SJCRH30 (cell line): ENCODE results near the gene MICAL3. TPM values are rescaled to one million over a fixed set of nuclear protein-coding genes. Genes with fewer than 3 reads are reported as not detected.

Experiments
- DNase-seq, 2 experiments: peaks; one replicate each; pipeline ENCODE4 v3.0.0-alpha.2; 2015 to 2020
- H3K27ac ChIP-seq: fragments of 250-450 bp; sonication (Bioruptor Pico); 2 replicates; pipeline ENCODE4 v1.5.1; 2020; ENCODE audit warnings: mild to moderate bottlenecking, moderate library complexity
- H3K27me3 ChIP-seq: fragments of 250-450 bp; sonication (Bioruptor Pico); 2 replicates; pipeline ENCODE4 v1.5.1; 2020; ENCODE audit warnings: mild to moderate bottlenecking, moderate library complexity
- H3K36me3 ChIP-seq: fragments of 250-450 bp; sonication (Bioruptor Pico); 2 replicates; pipeline ENCODE4 v1.5.1; 2020; ENCODE audit warnings: mild to moderate bottlenecking, moderate library complexity
- H3K4me1 ChIP-seq: fragments of 250-450 bp; sonication (Bioruptor Pico); 2 replicates; pipeline ENCODE4 v1.5.1; 2020; ENCODE audit warnings: mild to moderate bottlenecking, moderate library complexity
- H3K4me3 ChIP-seq: fragments of 250-450 bp; sonication (Bioruptor Pico); 2 replicates; pipeline ENCODE4 v1.5.1; 2020; ENCODE audit warnings: mild to moderate bottlenecking, moderate library complexity
- H3K9me3 ChIP-seq: fragments of 250-450 bp; sonication (Bioruptor Pico); replicated peaks from 2 replicates; pipeline ENCODE4 v1.5.1; 2020; ENCODE audit warnings: mild to moderate bottlenecking, moderate library complexity
- total RNA-seq: library from RNA; depleted of rRNA; stranded (reverse); fragments of >200 nt; shearing (Covaris generic); gene quantifications from 2 replicates; pipeline ENCODE4 v1.2.3, GENCODE V29; 2014

Gene MICAL3
- total RNA-seq, 1 experiment from 2014 or later: 26.1 TPM

- H3K9me3 ChIP-seq: no peaks in the 10 kb centered on the region
- H3K27me3 ChIP-seq: no peaks in the 10 kb centered on the region
- DNase-seq: no peak
- no peaks in the 10 kb centered on the region for H3K36me3 ChIP-seq
- no peak overlapping the region for H3K4me3 ChIP-seq
- H3K27ac ChIP-seq: peak overlapping the region; percentile 49; the same call in 1 of the 2 replicates
- H3K4me1 ChIP-seq: peaks cover 46% of the 10 kb centered on the region
Observed at GRCh38 chr22:17971711-17972110, 52.6 kb downstream of the MICAL3 start.

- Histone ChIP-seq H3K4me3 (peak overlapping the region; percentile 10), H3K9me3 (no peaks in the 10 kb centered on the region), H3K36me3 (no peaks in the 10 kb centered on the region), H3K27ac (peak overlapping the region; percentile 85), H3K4me1 (peaks cover 61% of the 10 kb centered on the region), H3K27me3 (no peaks in the 10 kb centered on the region)
- DNase-seq: peak; percentile 85 to 90
Observed at GRCh38 chr22:17970201-17970708, 54.1 kb downstream of the MICAL3 start.

- Histone ChIP-seq H3K9me3 (no peaks in the 10 kb centered on the region), H3K4me1 (peaks cover 62% of the 10 kb centered on the region), H3K36me3 (no peaks in the 10 kb centered on the region), H3K27me3 (no peaks in the 10 kb centered on the region), H3K4me3 (peak overlapping the region; percentile 10), H3K27ac (peak overlapping the region; percentile 85)
- DNase-seq: peak; percentile 72 to 77
Observed at GRCh38 chr22:17969701-17970113, 54.7 kb downstream of the MICAL3 start.

GRCh38 chr22:17968126-17968525 is 56.2 kb downstream of the MICAL3 start:
- Histone ChIP-seq H3K4me3 (no peak overlapping the region), H3K36me3 (no peaks in the 10 kb centered on the region), H3K27me3 (no peaks in the 10 kb centered on the region), H3K27ac (no peak overlapping the region), H3K9me3 (no peaks in the 10 kb centered on the region), H3K4me1 (peaks cover 71% of the 10 kb centered on the region)
- no peak for DNase-seq

DNA sequence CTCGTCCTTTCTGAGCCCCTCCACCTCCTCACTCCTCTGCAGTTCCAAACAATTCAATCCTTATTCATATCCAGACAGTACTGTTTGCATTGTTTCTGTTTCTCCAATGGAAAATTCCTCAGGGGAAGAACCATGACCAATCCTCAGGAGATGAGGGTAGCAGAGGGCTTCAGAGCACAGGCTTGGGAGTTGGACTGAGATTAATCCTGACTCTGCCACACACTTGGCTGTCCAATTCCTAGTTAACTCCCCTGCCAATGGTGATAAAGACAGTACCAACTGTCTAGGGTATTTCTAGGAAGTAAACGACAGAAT is 58.0 kb downstream of the MICAL3 start:
- Histone ChIP-seq H3K4me3 (no peak overlapping the region), H3K4me1 (peaks cover 53% of the 10 kb centered on the region), H3K36me3 (no peaks in the 10 kb centered on the region), H3K9me3 (no peaks in the 10 kb centered on the region), H3K27me3 (no peaks in the 10 kb centered on the region), H3K27ac (peak overlapping the region; percentile 85)
- DNase-seq: peak; percentile 47 to 74

GRCh38 chr22:17965538-17966402 is 58.6 kb downstream of the MICAL3 start:
- H3K27me3 ChIP-seq: no peaks in the 10 kb centered on the region
- no peaks in the 10 kb centered on the region for H3K36me3 ChIP-seq
- DNase-seq: peak; percentile 71 to 78
- H3K9me3 ChIP-seq: no peaks in the 10 kb centered on the region
- H3K4me1 ChIP-seq: peaks cover 49% of the 10 kb centered on the region
- H3K4me3 ChIP-seq: no peak overlapping the region
- peak overlapping the region; percentile 85 for H3K27ac ChIP-seq

- Histone ChIP-seq H3K36me3 (no peaks in the 10 kb centered on the region), H3K27me3 (no peaks in the 10 kb centered on the region), H3K4me1 (peaks cover 38% of the 10 kb centered on the region), H3K9me3 (no peaks in the 10 kb centered on the region), H3K27ac (0 out of 2 replicates have a peak overlapping the region, but pooled peaks have one; percentile 5), H3K4me3 (no peak overlapping the region)
- DNase-seq: no peak
Observed at GRCh38 chr22:17964643-17965042, 59.7 kb downstream of the MICAL3 start.

DNA sequence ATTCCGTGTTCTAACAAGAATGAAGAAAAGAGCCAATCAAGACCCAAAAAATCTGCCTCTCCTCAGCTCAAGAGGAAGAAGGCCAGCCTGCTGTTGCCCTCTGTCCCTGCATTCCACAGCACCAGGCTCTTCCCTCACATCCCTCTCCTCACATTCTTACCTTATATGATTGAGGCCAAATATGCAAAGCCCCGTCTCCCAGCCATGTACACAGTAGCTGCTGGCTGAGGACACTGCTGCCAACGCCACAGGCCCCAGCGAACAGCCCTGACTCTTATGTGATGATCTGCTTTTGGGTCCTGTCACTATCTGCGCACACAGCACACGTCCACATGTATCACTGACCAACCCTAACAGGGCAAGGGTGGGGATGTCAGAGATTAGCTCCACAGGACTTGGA is 60.2 kb downstream of the MICAL3 start:
- no peaks in the 10 kb centered on the region for H3K9me3 ChIP-seq
- no peaks in the 10 kb centered on the region for H3K27me3 ChIP-seq
- H3K36me3 ChIP-seq: no peaks in the 10 kb centered on the region
- H3K4me1 ChIP-seq: peaks cover 33% of the 10 kb centered on the region
- H3K4me3 ChIP-seq: no peak overlapping the region
- 0 out of 2 replicates have a peak overlapping the region, but pooled peaks have one; percentile 5 for H3K27ac ChIP-seq
- no peak for DNase-seq

- H3K27ac ChIP-seq: no peak overlapping the region
- H3K36me3 ChIP-seq: no peaks in the 10 kb centered on the region
Observed at GRCh38 chr22:17963015-17963414, 61.3 kb downstream of the MICAL3 start.

DNA sequence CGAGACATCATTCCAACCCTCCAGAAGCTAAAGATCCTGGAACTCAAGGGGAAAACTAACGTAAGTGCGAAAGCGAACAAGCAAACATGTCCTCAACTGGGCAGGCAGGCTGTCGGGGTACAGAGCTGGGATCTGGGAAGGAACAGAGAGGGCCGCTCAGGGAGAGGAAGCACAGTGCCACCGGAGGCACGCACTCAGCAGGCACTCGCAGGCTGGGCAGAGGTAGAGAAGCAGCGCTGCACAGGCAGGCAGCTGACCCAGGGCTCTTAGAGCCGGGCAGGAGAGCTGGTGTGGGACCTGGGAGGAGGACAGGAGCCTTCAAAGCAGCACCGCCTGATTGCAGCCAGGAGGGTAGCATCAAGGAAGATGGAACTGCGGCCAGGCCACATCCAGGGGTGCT is 62.2 kb downstream of the MICAL3 start:
- Histone ChIP-seq H3K9me3 (no peaks in the 10 kb centered on the region), H3K27ac (no peak overlapping the region), H3K36me3 (no peaks in the 10 kb centered on the region), H3K4me3 (no peak overlapping the region), H3K27me3 (no peaks in the 10 kb centered on the region), H3K4me1 (peaks cover 30% of the 10 kb centered on the region)
- DNase-seq: no peak

More at GRCh38 chr22:17963015-17963414, 61.3 kb downstream of the MICAL3 start:
- Histone ChIP-seq H3K4me1 (peaks cover 31% of the 10 kb centered on the region), H3K4me3 (no peak overlapping the region), H3K9me3 (no peaks in the 10 kb centered on the region), H3K27me3 (no peaks in the 10 kb centered on the region)
- no peak for DNase-seq

GRCh38 chr22:17961446-17961729 is 63.0 kb downstream of the MICAL3 start:
- Histone ChIP-seq H3K27ac (no peak overlapping the region), H3K27me3 (no peaks in the 10 kb centered on the region), H3K4me1 (peaks cover 22% of the 10 kb centered on the region), H3K4me3 (no peak overlapping the region), H3K9me3 (no peaks in the 10 kb centered on the region), H3K36me3 (no peaks in the 10 kb centered on the region)
- no peak for DNase-seq

DNA sequence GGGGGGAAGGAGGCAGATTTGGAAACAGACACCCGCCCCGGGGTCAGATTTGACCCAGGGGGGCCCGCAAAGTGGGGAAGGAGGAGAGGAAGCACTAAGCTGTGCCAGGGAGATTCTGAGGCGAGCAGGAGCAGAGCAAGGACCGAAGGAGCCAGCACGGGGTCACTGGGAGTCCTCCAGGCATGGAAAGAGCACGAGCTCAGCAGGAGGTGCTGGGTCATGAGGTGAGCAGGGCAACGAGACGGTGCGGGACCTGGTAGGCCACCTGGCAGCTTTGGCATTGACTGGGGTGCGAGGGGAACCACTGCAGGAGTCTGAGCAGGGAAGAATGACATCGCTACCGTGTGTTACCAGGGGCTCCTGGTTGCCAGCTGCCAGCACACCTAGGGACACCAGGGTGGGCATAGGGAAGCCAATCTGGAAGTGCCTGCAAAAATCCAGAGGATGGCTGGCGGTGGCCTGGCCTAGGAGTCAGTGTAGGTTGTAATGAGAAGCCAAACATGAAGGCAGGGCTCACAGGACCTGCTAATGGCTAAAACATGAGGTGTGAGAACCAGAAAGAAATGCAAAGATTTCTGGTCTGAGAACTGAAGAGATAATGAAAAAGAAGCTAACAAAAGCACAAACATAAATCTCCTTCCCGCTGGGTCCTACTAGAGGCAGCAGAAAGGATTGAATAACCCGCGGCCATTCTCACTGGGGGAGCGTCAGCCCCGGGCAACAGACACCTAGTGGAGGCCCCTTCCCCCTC is 63.5 kb downstream of the MICAL3 start:
- no peaks in the 10 kb centered on the region for H3K27me3 ChIP-seq
- H3K9me3 ChIP-seq: no peaks in the 10 kb centered on the region
- peaks cover 18% of the 10 kb centered on the region for H3K4me1 ChIP-seq
- H3K36me3 ChIP-seq: no peaks in the 10 kb centered on the region
- DNase-seq: no peak
- H3K27ac ChIP-seq: no peak overlapping the region
- no peak overlapping the region for H3K4me3 ChIP-seq

GRCh38 chr22:17960011-17960410 is 64.3 kb downstream of the MICAL3 start:
- H3K9me3 ChIP-seq: no peaks in the 10 kb centered on the region
- peaks cover 19% of the 10 kb centered on the region for H3K4me1 ChIP-seq
- H3K36me3 ChIP-seq: no peaks in the 10 kb centered on the region
- DNase-seq: no peak
- no peak overlapping the region for H3K27ac ChIP-seq
- no peaks in the 10 kb centered on the region for H3K27me3 ChIP-seq
- no peak overlapping the region for H3K4me3 ChIP-seq

DNA sequence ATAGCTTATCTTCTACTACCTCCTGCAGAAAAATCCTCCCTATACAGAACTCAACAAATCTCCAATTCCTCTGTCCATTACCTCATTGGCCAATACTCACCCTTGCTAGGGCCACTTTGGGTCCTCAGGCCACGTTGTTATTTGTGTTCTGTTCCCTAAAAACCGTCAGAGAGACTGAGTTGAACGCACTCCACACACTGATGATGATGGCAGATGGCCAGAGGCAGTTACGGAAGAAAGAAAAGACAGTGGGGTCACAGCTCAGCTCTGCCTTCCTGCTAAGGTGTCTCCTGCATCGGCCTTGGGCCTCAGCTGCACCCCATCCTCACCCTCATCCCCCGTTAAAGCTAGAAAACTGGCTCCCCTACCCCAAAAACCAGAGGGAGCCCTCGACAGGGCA is 66.2 kb downstream of the MICAL3 start:
- Histone ChIP-seq H3K4me1 (peaks cover 13% of the 10 kb centered on the region), H3K27ac (no peak overlapping the region), H3K36me3 (no peaks in the 10 kb centered on the region), H3K4me3 (no peak overlapping the region), H3K27me3 (no peaks in the 10 kb centered on the region), H3K9me3 (no peaks in the 10 kb centered on the region)
- no peak for DNase-seq

DNA sequence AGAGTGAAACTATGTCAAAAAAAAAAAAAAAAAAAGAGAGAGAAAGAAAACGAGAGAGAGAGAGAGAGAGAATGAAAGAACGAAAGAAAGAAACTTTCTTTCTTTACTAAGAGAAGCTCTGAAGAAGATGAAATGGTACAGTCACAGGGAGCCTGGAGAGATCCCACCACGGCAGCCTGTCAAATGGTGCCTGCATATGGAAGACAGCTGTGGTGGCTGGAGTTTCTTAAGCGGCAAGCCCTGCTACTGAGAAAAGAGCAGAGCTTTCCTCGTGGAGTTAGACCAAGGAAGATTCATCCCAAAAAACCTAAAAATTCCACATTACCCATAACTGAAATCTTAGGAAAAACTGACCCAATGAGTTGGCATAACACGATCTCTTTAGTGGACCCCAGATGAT is 66.7 kb downstream of the MICAL3 start:
- Histone ChIP-seq H3K9me3 (no peaks in the 10 kb centered on the region), H3K4me3 (no peak overlapping the region), H3K4me1 (peaks cover 13% of the 10 kb centered on the region), H3K36me3 (no peaks in the 10 kb centered on the region), H3K27me3 (no peaks in the 10 kb centered on the region), H3K27ac (no peak overlapping the region)
- no peak for DNase-seq
